Activated CD8-positive, alpha-beta T cell treated with anti-CD3 and anti-CD28 coated beads, Interleukin-2, amount 10 ng/mL, durations not matched to agents 7 days and 5 days (primary cell): ENCODE measurements around the gene CCDC61. TPM values are rescaled to one million over a fixed set of nuclear protein-coding genes. Genes with fewer than 3 reads are reported as not detected.

ENCODE experiments used
- ATAC-seq: fragments of 150-1000 bp; cut with Tn5 transposase; one replicate; pipeline ENCODE4 v1.10.0; 2021; ENCODE audit warnings: moderate library complexity
- CTCF ChIA-PET: fragments of 350-600 bp; sonication (Branson Sonifier 250); formaldehyde crosslinking; loops from one replicate; lab custom pipeline; 2021; ENCODE audit warnings: antibody characterized with exemption; lab: Charles Lee
- POLR2A ChIA-PET: fragments of 350-600 bp; sonication (Branson Sonifier 250); formaldehyde crosslinking; loops from one replicate; lab custom pipeline; 2021; ENCODE audit warnings: antibody characterized with exemption; lab: Charles Lee
- DNase-seq: peaks from one replicate; pipeline ENCODE4 v3.0.0-alpha.2; 2020
- H3K27ac Mint-ChIP-seq: one replicate; pipeline ENCODE4 v1.8.0; 2021; ENCODE audit warnings: mild to moderate bottlenecking, mixed read lengths
- H3K27me3 Mint-ChIP-seq: one replicate; pipeline ENCODE4 v1.8.0; 2021; ENCODE audit warnings: low read depth, mixed read lengths
- H3K36me3 Mint-ChIP-seq: one replicate; pipeline ENCODE4 v1.8.0; 2021; ENCODE audit warnings: low read depth, mixed read lengths
- H3K4me1 Mint-ChIP-seq: one replicate; pipeline ENCODE4 v1.8.0; 2021; ENCODE audit warnings: low read depth, mixed read lengths
- H3K4me3 Mint-ChIP-seq: one replicate; pipeline ENCODE4 v1.8.0; 2021; ENCODE audit warnings: mild to moderate bottlenecking, mixed read lengths
- H3K9me3 Mint-ChIP-seq: one replicate; pipeline ENCODE4 v1.8.0; 2022; ENCODE audit warnings: mixed read lengths; ENCODE audit not compliant: insufficient read depth
- microRNA-seq: library from miRNA; unstranded; fragments of <30 nt; microRNA quantifications from one replicate; pipeline ENCODE4 v1.2.0, GENCODE V29; 2022
- total RNA-seq, 2 experiments: library from RNA; stranded (reverse); gene quantifications; one replicate each; pipeline ENCODE4 v1.2.3, GENCODE V29; 2021

The CCDC61 gene
- total RNA-seq, 2 experiments from 2014 or later = 26.3 to 29.2 TPM

DNA sequence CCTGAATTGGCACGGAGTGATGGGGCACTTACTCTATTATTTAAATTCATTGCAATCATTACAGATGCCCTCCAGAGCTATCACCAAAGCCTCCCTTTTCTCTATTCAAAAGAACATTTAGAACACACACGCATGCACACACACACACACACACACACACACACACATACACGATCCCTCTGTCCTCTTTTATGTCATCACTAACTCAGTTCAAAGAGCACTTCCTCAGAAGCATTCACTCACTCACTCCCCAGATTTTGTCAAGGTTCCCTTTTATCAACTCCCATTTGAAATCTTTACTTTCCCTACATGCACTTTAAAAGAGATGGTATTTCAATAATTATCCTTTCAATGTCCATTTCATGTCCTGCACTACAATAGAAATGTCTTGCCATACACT, 67.9 kb downstream of the CCDC61 start:
- peaks cover 33% of the 10 kb centered on the region for H3K27me3 Mint-ChIP-seq
- ChIA-PET CTCF (interaction anchor here (1.2 to 1.5 kb wide), 2 partner anchors 11 to 19 kb away, joined by 3 to 4 read pairs; no protein-coding TSS in a partner anchor), POLR2A (no interaction called here)

DNA sequence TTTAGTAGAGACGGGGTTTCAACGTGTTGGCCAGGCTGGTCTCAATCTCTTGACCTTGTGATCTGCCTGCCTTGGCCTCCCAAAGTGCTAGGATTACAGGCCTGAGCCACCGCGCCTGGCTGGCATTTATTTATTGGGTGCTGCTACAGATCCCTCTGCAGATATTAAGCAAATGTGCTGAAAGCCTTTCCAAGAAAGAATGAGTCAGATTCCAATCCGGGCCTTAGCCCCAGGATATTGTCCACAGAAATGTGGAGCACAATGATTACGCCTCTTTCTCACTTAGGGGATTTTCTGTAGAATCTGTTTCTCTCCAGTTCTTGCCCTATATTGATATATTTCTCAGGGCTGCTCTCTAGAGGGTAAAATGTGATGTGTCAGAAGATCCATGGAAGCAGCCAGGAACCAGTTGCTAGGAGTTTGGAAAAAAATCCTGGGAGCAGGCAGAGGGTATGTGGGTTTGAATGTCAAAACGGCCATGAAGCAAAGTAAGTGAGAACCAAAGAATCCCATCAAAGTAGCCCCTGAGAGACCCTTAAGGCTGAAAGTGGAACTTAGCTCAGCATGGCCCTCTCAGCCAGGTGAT, 70.3 kb downstream of the CCDC61 start:
- no peak for ATAC-seq
- peaks cover 48% of the 10 kb centered on the region for H3K27me3 Mint-ChIP-seq
- DNase-seq = no peak
- H3K4me1 Mint-ChIP-seq = no peaks in the 10 kb centered on the region
- H3K36me3 Mint-ChIP-seq = no peaks in the 10 kb centered on the region
- ChIA-PET POLR2A (no interaction called here), CTCF (no interaction called here)
- no peak overlapping the region for H3K27ac Mint-ChIP-seq
- no peaks in the 10 kb centered on the region for H3K9me3 Mint-ChIP-seq
- no peak overlapping the region for H3K4me3 Mint-ChIP-seq

More for the DNA sequence above, 67.9 kb downstream of the CCDC61 start:
- Mint-ChIP-seq H3K4me3 (no peak overlapping the region), H3K27ac (no peak overlapping the region), H3K4me1 (no peaks in the 10 kb centered on the region), H3K36me3 (no peaks in the 10 kb centered on the region), H3K9me3 (peaks cover 8% of the 10 kb centered on the region)
- no peak for ATAC-seq
- no peak for DNase-seq

DNA sequence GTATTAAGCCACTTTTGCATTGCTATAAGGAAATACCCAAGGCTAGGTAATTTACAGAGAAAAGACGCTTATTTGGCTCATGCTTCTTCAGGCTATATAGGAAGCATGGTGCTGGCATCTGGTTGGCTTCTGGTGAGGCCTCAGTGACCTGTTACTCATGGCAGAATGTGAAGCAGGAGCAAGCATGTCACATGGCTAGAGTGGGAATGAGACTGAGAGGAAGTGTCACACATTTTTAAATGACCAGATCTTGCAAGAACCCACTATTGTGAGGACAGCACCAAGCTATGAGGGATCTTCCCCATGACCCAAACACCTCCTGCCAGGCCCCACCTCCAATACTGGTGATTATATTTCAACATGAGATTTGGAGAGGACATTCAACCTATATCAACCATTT, 71.2 kb downstream of the CCDC61 start:
- Mint-ChIP-seq H3K36me3 (no peaks in the 10 kb centered on the region), H3K9me3 (no peaks in the 10 kb centered on the region), H3K27ac (no peak overlapping the region), H3K4me1 (no peaks in the 10 kb centered on the region), H3K27me3 (peaks cover 57% of the 10 kb centered on the region), H3K4me3 (no peak overlapping the region)
- CTCF ChIA-PET = no interaction called here
- ATAC-seq (no peak), DNase-seq (no peak)
- POLR2A ChIA-PET = no interaction called here

GRCh38 chr19:46067691-46068090, 72.4 kb downstream of the CCDC61 start:
- H3K36me3 Mint-ChIP-seq = no peaks in the 10 kb centered on the region
- POLR2A ChIA-PET = no interaction called here
- no peak overlapping the region for H3K4me3 Mint-ChIP-seq
- ATAC-seq (no peak), DNase-seq (no peak)
- CTCF ChIA-PET = no interaction called here
- H3K4me1 Mint-ChIP-seq = no peaks in the 10 kb centered on the region
- no peaks in the 10 kb centered on the region for H3K9me3 Mint-ChIP-seq
- H3K27ac Mint-ChIP-seq = no peak overlapping the region
- H3K27me3 Mint-ChIP-seq = peaks cover 58% of the 10 kb centered on the region

Small RNAs within 50 kb of the gene (microRNA-seq; reads per million reads assigned to microRNA genes)
- 572 reads per million, percentile 78 among the genes with 10 or more reads in this experiment for gene MIR769

Other genes starting within 250 kb of the CCDC61 start
- under 1 TPM; 0.53 to 0.89 TPM for gene SIX5, start 226.2 kb upstream of the CCDC61 start, total RNA-seq
- gene DMPK, start 213.0 kb upstream of the CCDC61 start, total RNA-seq = 10 to 100 TPM in 1 of 2 experiments, 1 to 10 TPM in 1; 9.9 to 14.4 TPM
- gene DMWD, start 202.6 kb upstream of the CCDC61 start, total RNA-seq = 10 to 100 TPM; 20.6 TPM
- gene RSPH6A, start 180.2 kb upstream of the CCDC61 start, total RNA-seq = under 1 TPM; 0.55 to 0.68 TPM
- gene SYMPK, start 132.3 kb upstream of the CCDC61 start, total RNA-seq = 10 to 100 TPM; 97.3 to 98.3 TPM
- not detected for gene FOXA3, start 131.1 kb upstream of the CCDC61 start, total RNA-seq
- 10 to 100 TPM; 18.0 to 19.1 TPM for gene IRF2BP1, start 109.3 kb upstream of the CCDC61 start, total RNA-seq
- 10 to 100 TPM; 10.4 to 11.3 TPM for gene MYPOP, start 92.9 kb upstream of the CCDC61 start, total RNA-seq
- not detected for gene NANOS2, start 80.7 kb upstream of the CCDC61 start, total RNA-seq
- not detected for gene NOVA2, start 21.6 kb upstream of the CCDC61 start, total RNA-seq
- not detected for gene PGLYRP1, start 27.6 kb downstream of the CCDC61 start, total RNA-seq
- gene IGFL4, start 45.5 kb downstream of the CCDC61 start, total RNA-seq = not detected
- gene IGFL3, start 129.2 kb downstream of the CCDC61 start, total RNA-seq = not detected
- not detected for gene IGFL2, start 152.8 kb downstream of the CCDC61 start, total RNA-seq
- gene IGFL1, start 234.3 kb downstream of the CCDC61 start, total RNA-seq = not detected